Cerebellar nuclear complex (tissue), 1 donor: ENCODE measurements around the gene FOXC2.

Experiments
- DNase-seq, 2 experiments: peaks; one replicate each; lab custom pipeline; 2025; lab: John Stamatoyannopoulos, UW

FOXC2 gene

GRCh38 chr16:86533076-86533475, 33.6 kb upstream of the FOXC2 start:
- DNase-seq: no peak

- DNase-seq: no peak
These were observed 32.8 kb upstream of the FOXC2 start for GRCh38 chr16:86533767-86534351.

- DNase-seq: no peak
These were observed 31.6 kb upstream of the FOXC2 start for GRCh38 chr16:86534779-86535615.

- DNase-seq: no peak
These were observed 30.0 kb upstream of the FOXC2 start for GRCh38 chr16:86536621-86537020.

GRCh38 chr16:86537486-86537885, 29.1 kb upstream of the FOXC2 start:
- DNase-seq: no peak

GRCh38 chr16:86538196-86538780, 28.3 kb upstream of the FOXC2 start:
- no peak for DNase-seq

GRCh38 chr16:86540894-86541293, 25.7 kb upstream of the FOXC2 start:
- no peak for DNase-seq

GRCh38 chr16:86541560-86541959, 25.1 kb upstream of the FOXC2 start:
- DNase-seq: no peak

- DNase-seq: no peak
These were observed 23.6 kb upstream of the FOXC2 start for GRCh38 chr16:86542756-86543750.

GRCh38 chr16:86545481-86545880, 21.1 kb upstream of the FOXC2 start:
- no peak for DNase-seq

GRCh38 chr16:86545954-86546637, 20.5 kb upstream of the FOXC2 start:
- DNase-seq: no peak

- DNase-seq: no peak
These were observed 20.0 kb upstream of the FOXC2 start for GRCh38 chr16:86546638-86547013.

- no peak for DNase-seq
These were observed 19.3 kb upstream of the FOXC2 start for GRCh38 chr16:86547286-86547685.

- DNase-seq: no peak
These were observed 17.3 kb upstream of the FOXC2 start for GRCh38 chr16:86549076-86549892.

- no peak for DNase-seq
These were observed 16.8 kb upstream of the FOXC2 start for GRCh38 chr16:86549893-86550190.

GRCh38 chr16:86550281-86550680, 16.3 kb upstream of the FOXC2 start:
- no peak for DNase-seq

- no peak for DNase-seq
These were observed 13.3 kb upstream of the FOXC2 start for GRCh38 chr16:86553356-86553755.

GRCh38 chr16:86554599-86554916, 12.1 kb upstream of the FOXC2 start:
- DNase-seq: no peak

GRCh38 chr16:86554917-86555703, 11.5 kb upstream of the FOXC2 start, which contains the start of gene MTHFSD:
Gene MTHFSD, minus strand, starts transcription at chr16:86555235. Its CDS starts 51 bp downstream, at chr16:86555184.
- DNase-seq: peak; percentile 29 to 53

GRCh38 chr16:86555704-86556075, 10.9 kb upstream of the FOXC2 start:
- no peak for DNase-seq
